ENCODE data around the gene TBC1D10A. TPM values are rescaled to one million over a fixed set of nuclear protein-coding genes. Genes with fewer than 3 reads are reported as not detected.
A peak's percentile ranks its signal among the peaks of the same experiment; 100 is the strongest.

The TBC1D10A gene
- polyA plus RNA-seq, 3 donors from 2014 or later: 46.2 to 59.9 (median 49.2) TPM

DNA sequence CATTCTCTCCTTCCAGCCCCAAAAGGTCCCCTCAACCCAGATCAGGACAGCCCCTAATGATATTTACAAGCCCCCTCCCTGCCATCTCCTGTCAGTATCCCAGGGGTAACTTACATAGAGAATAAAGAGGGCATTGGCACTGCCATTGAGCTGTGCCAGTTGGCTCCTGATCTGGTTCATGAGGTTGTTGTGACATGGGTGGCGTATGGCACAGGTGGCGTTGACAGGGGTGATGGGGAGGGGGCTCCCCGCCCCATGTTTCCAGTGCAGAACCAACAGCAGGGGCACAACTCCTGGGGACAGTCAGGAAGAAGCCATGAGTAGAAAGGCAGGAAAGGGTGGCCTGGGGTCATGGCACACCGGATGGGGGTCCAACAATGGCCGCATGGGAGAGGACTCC, 82.1 kb downstream of the TBC1D10A start:
- H3K36me3 Mint-ChIP-seq: no peaks in the 10 kb centered on the region
- no peak overlapping the region for H3K27ac Mint-ChIP-seq

DNA sequence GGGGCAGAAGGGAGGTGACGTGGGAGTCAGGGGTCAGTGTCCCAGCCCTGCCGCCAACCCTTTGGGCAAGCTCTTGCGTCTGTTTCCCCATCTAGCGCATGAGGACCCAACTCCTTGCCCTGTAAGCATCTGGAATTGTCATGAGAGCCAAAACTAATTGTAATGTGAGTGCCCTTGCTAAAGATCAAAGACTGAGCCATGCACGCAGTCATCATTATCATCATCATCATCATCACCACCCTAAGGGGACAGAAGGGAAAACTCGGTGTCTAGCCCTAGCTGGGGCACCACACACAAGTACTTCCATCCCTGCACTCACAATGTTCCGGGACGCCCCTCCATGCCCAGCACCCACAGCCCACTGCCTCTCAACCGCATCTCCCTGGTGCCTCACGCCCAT, 82.7 kb downstream of the TBC1D10A start:
- peak overlapping the region in 1 of 5 donors; percentile 38 for H3K4me3 Mint-ChIP-seq
- peaks cover 29 to 45% of the 10 kb centered on the region in 2 donors for H3K4me1 Mint-ChIP-seq
- no peaks in the 10 kb centered on the region for H3K36me3 Mint-ChIP-seq
- H3K27ac Mint-ChIP-seq: peak overlapping the region in 1 of 6 donors; percentile 36
- no peaks in the 10 kb centered on the region for H3K9me3 Mint-ChIP-seq
- no peak for DNase-seq
- H3K27me3 Mint-ChIP-seq (ENCODE audit: low read depth in 3 of 3): peaks cover 6 to 23% (median 12%) of the 10 kb centered on the region in 3 donors

More for the DNA sequence above, 82.1 kb downstream of the TBC1D10A start:
- Mint-ChIP-seq H3K9me3 (no peaks in the 10 kb centered on the region), H3K4me3 (peak overlapping the region in 4 of 5 donors; percentile 27 to 45 (median 40)), H3K27me3 (ENCODE audit: low read depth in 3 of 3) (peaks cover 6 to 22% (median 12%) of the 10 kb centered on the region in 3 donors), H3K4me1 (peaks cover 29 to 45% of the 10 kb centered on the region in 2 donors)
- no peak for DNase-seq

- Mint-ChIP-seq H3K36me3 (no peaks in the 10 kb centered on the region), H3K27me3 (ENCODE audit: low read depth in 3 of 3) (peaks cover 6 to 22% (median 12%) of the 10 kb centered on the region in 3 donors), H3K4me3 (no peak overlapping the region), H3K27ac (peak overlapping the region in 2 of 6 donors; percentile 28 to 36), H3K9me3 (no peaks in the 10 kb centered on the region), H3K4me1 (peaks cover 28 to 42% of the 10 kb centered on the region in 2 donors)
- no peak for DNase-seq
Measured at GRCh38 chr22:30243661-30244060, 83.1 kb downstream of the TBC1D10A start.

Other genes starting within 250 kb of the TBC1D10A start
- gene HORMAD2, start 246.5 kb downstream of the TBC1D10A start, polyA plus RNA-seq: not detected
- 1 to 10 TPM in 1 of 3 donors, under 1 TPM in 1, not detected in 1; 0.29 to 1.0 TPM for gene LIF, start 80.2 kb downstream of the TBC1D10A start, polyA plus RNA-seq
- gene OSM, start 60.1 kb downstream of the TBC1D10A start, polyA plus RNA-seq: 10 to 100 TPM in 2 of 3 donors, 1 to 10 TPM in 1; 7.5 to 22.3 (median 16.6) TPM
- 10 to 100 TPM in 2 of 3 donors, 1 to 10 TPM in 1; 9.3 to 16.9 (median 11.8) TPM for gene CASTOR1, start 37.4 kb downstream of the TBC1D10A start, polyA plus RNA-seq
- 100 to 1,000 TPM in 1 of 3 donors, 10 to 100 TPM in 2; 35.5 to 133 (median 69.6) TPM for gene SF3A1, start 30.0 kb upstream of the TBC1D10A start, polyA plus RNA-seq
- 1 to 10 TPM; 1.4 to 3.5 (median 1.9) TPM for gene CCDC157, start 30.1 kb upstream of the TBC1D10A start, polyA plus RNA-seq
- 1 to 10 TPM in 1 of 3 donors, under 1 TPM in 2; 0.38 to 1.1 (median 0.56) TPM for gene RNF215, start 60.5 kb upstream of the TBC1D10A start, polyA plus RNA-seq
- 1 to 10 TPM in 1 of 3 donors, under 1 TPM in 1, not detected in 1; 0.23 to 1.6 TPM for gene SEC14L2, start 70.1 kb upstream of the TBC1D10A start, polyA plus RNA-seq
- 10 to 100 TPM; 18.7 to 41.3 (median 32.0) TPM for gene MTFP1, start 98.8 kb upstream of the TBC1D10A start, polyA plus RNA-seq
- not detected for gene SEC14L3, start 145.1 kb upstream of the TBC1D10A start, polyA plus RNA-seq
- gene SEC14L4, start 178.8 kb upstream of the TBC1D10A start, polyA plus RNA-seq: not detected
- 1 to 10 TPM in 1 of 3 donors, not detected in 2; 1.0 TPM for gene SEC14L6, start 219.8 kb upstream of the TBC1D10A start, polyA plus RNA-seq
- not detected for gene GAL3ST1, start 247.7 kb upstream of the TBC1D10A start, polyA plus RNA-seq

Data from immature natural killer cell (primary cell).